ENCODE data around the gene STPG1. TPM values are rescaled to one million over a fixed set of nuclear protein-coding genes. Genes with fewer than 3 reads are reported as not detected.

STPG1 gene
- total and polyA plus RNA-seq, 9 of the 15 experiments (the other 6 are each of a cell fraction or from before 2014, with no cell fraction given): 5.0 to 11.9 (median 8.3) TPM

GRCh38 chr1:24391882-24392603 lies 21.5 kb downstream of the STPG1 start (continued):
- TF ChIP-seq AFF1 (IDR thresholded peaks at IDR 0.05; ENCODE audit: low read depth in 1 of 2, partially characterized antibody in 2 of 2) (no peak), DEAF1 (CRISPR knock-in tag; IDR thresholded peaks at IDR 0.05) (peak; percentile 62; the same call in 1 of the 2 replicates), FOXJ3 (CRISPR knock-in tag; IDR thresholded peaks at IDR 0.05) (no peak), ZNF79 (CRISPR knock-in tag; IDR thresholded peaks at IDR 0.05; ENCODE audit: low read depth) (no peak), CC2D1A (IDR thresholded peaks at IDR 0.05) (peak; percentile 40; the same call in 1 of the 2 replicates), PHB (CRISPR knock-in tag; IDR thresholded peaks at IDR 0.05) (no peak), ELF2 (CRISPR knock-in tag; IDR thresholded peaks at IDR 0.05) (no peak), YY1 (IDR thresholded peaks at IDR 0.05; ENCODE audit: borderline replicate concordance in 1 of 3, control insufficient read depth in 1 of 3, extremely low read depth in 1 of 3, insufficient read depth in 3 of 3, insufficient read length in 1 of 3, insufficient replicate concordance in 2 of 3, low read depth in 1 of 3, low read length in 2 of 3) (peak in 1 of 3 experiments; percentile 15), ZNF282 (CRISPR knock-in tag; IDR thresholded peaks at IDR 0.05) (no peak), NR2C1 (IDR thresholded peaks at IDR 0.05) (no peak), NR2C1 (tag; IDR thresholded peaks at IDR 0.05) (no peak), SMC3 (conservative IDR thresholded peaks at IDR 0.05; ENCODE audit: insufficient read depth, low read depth, low read length) (peak; percentile 88)
- TF ChIP-seq, protein P1, sequence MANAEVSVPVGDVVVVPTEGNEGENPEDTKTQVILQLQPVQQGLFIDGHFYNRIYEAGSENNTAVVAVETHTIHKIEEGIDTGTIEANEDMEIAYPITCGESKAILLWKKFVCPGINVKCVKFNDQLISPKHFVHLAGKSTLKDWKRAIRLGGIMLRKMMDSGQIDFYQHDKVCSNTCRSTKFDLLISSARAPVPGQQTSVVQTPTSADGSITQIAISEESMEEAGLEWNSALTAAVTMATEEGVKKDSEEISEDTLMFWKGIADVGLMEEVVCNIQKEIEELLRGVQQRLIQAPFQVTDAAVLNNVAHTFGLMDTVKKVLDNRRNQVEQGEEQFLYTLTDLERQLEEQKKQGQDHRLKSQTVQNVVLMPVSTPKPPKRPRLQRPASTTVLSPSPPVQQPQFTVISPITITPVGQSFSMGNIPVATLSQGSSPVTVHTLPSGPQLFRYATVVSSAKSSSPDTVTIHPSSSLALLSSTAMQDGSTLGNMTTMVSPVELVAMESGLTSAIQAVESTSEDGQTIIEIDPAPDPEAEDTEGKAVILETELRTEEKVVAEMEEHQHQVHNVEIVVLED (CRISPR knock-in tag; IDR thresholded peaks at IDR 0.05): no peak
